ENCODE results near the gene KPNA2. TPM values are rescaled to one million over a fixed set of nuclear protein-coding genes. Genes with fewer than 3 reads are reported as not detected.

The KPNA2 gene
- total and polyA plus RNA-seq, 2 of the 13 experiments (the other 11 are each of a cell fraction or from before 2014, with no cell fraction given), result 111 to 305 TPM

DNA sequence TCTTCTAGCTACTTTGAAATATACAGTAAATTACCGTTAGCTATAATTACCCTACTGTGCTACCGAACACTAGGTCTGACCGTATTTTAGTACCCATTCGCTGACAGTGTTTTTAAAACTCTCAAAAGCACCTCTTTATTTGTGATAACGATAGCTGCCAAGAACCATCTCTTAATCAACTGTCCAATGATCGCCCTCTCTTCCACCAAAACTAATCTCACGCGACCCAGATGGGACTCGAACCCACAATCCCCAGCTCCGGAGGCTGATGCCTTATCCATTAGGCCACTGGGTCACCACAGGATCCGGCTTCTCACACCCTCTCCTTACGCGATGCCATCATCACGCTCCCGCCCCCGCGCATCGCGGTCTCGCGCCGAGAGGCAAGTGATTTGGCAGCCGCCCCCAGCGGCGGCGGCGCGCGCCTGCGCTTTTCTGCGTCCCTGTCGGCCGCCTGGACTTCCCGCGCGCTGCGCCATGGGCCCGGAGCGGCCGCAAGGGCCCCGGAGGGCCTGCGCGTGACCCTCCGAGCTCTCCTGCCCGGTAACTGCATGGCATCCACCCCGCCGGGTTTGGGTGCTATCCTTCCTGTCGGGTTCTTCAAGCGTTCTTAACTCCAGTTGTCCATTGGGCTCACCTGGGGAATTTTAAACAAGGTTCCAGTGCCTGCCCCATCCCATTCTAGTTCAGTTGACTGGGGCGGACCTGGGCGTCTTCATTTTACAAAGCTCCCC, 15.7 kb upstream of the KPNA2 start (continued):
- TF ChIP-seq ZNF615 (CRISPR knock-in tag; IDR thresholded peaks at IDR 0.05; ENCODE audit: borderline replicate concordance), result peak; percentile 88; the same call in 1 of the 2 replicates
- TF ChIP-seq ZNF350 (CRISPR knock-in tag; IDR thresholded peaks at IDR 0.05; ENCODE audit: borderline replicate concordance, low read depth), result peak; percentile 97
- peak; percentile 80; the same call in 1 of the 2 replicates for TF ChIP-seq ZNF256 (CRISPR knock-in tag; conservative IDR thresholded peaks at IDR 0.05)
- TF ChIP-seq NONO (IDR thresholded peaks at IDR 0.05), result no peak
- TF ChIP-seq NONO (CRISPR knock-in tag; conservative IDR thresholded peaks at IDR 0.05), result peak; percentile 99
- TF ChIP-seq KLF12 (CRISPR knock-in tag; IDR thresholded peaks at IDR 0.05; ENCODE audit: borderline replicate concordance), result peak; percentile 80; the same call in 1 of the 2 replicates
- peak; percentile 95 for TF ChIP-seq ZSCAN29 (CRISPR knock-in tag; conservative IDR thresholded peaks at IDR 0.05)
- no peak for TF ChIP-seq NFE2L1 (CRISPR knock-in tag; IDR thresholded peaks at IDR 0.05; ENCODE audit: borderline replicate concordance)
- TF ChIP-seq RBAK (CRISPR knock-in tag; IDR thresholded peaks at IDR 0.05), result no peak
- peak; percentile 89 for TF ChIP-seq SKI (IDR thresholded peaks at IDR 0.05; ENCODE audit: partially characterized antibody)
- 0 out of 2 replicates have a peak, but pooled peaks have one; percentile 14 for TF ChIP-seq ZNF576 (CRISPR knock-in tag; IDR thresholded peaks at IDR 0.05)
- TF ChIP-seq KMT2B (CRISPR knock-in tag; IDR thresholded peaks at IDR 0.05), result peak; percentile 92
- peak; percentile 99 for TF ChIP-seq TARDBP (CRISPR knock-in tag; IDR thresholded peaks at IDR 0.05)
- peak; percentile 45; the same call in 1 of the 2 replicates for TF ChIP-seq MED13 (CRISPR knock-in tag; IDR thresholded peaks at IDR 0.05)
- peak; percentile 99 for TF ChIP-seq ZBTB14 (CRISPR knock-in tag; IDR thresholded peaks at IDR 0.05)
- peak; percentile 81 for TF ChIP-seq TGIF2 (CRISPR knock-in tag; IDR thresholded peaks at IDR 0.05)
- peak; percentile 90; the same call in 1 of the 2 replicates for TF ChIP-seq EEA1 (CRISPR knock-in tag; IDR thresholded peaks at IDR 0.05; ENCODE audit: borderline replicate concordance)
- TF ChIP-seq ZNF75D (CRISPR knock-in tag; IDR thresholded peaks at IDR 0.05; ENCODE audit: borderline replicate concordance), result no peak
- peak; percentile 80; the same call in 1 of the 2 replicates for TF ChIP-seq ZBTB7A (CRISPR knock-in tag; IDR thresholded peaks at IDR 0.05)
- TF ChIP-seq GATA4 (IDR thresholded peaks at IDR 0.05; ENCODE audit: borderline replicate concordance, low read depth), result peak; percentile 49; the same call in 1 of the 2 replicates
- peak; percentile 85; the same call in 1 of the 3 replicates for TF ChIP-seq MXI1 (IDR thresholded peaks at IDR 0.05; ENCODE audit: borderline replicate concordance, low read depth, low read length)
- no peak for TF ChIP-seq EZH2 (conservative IDR thresholded peaks at IDR 0.05; ENCODE audit: low read depth, low read length)
- TF ChIP-seq ZSCAN25 (CRISPR knock-in tag; IDR thresholded peaks at IDR 0.05), result peak; percentile 87
- peak; percentile 73; the same call in 1 of the 2 replicates for TF ChIP-seq ZBTB42 (CRISPR knock-in tag; IDR thresholded peaks at IDR 0.05)
- peak; percentile 59; the same call in 1 of the 2 replicates for TF ChIP-seq KDM6A (CRISPR knock-in tag; IDR thresholded peaks at IDR 0.05; ENCODE audit: low read depth)
- peak; percentile 75; the same call in 1 of the 2 replicates for TF ChIP-seq ZSCAN5A (CRISPR knock-in tag; IDR thresholded peaks at IDR 0.05; ENCODE audit: borderline replicate concordance)

All from HepG2 (cell line).